ENCODE measurements around the gene ELAVL1.

GRCh38 chr19:7983286-7983950 is 22.0 kb downstream of the ELAVL1 start:
- TF ChIP-seq CTCF (conservative IDR thresholded peaks at IDR 0.05; ENCODE audit: low read length) (no peak), EZH2phosphoT487 (IDR thresholded peaks at IDR 0.05; ENCODE audit: borderline replicate concordance, low read depth, low read length) (no peak)
